Measurements from ENCODE around the gene ST7L.

DNA sequence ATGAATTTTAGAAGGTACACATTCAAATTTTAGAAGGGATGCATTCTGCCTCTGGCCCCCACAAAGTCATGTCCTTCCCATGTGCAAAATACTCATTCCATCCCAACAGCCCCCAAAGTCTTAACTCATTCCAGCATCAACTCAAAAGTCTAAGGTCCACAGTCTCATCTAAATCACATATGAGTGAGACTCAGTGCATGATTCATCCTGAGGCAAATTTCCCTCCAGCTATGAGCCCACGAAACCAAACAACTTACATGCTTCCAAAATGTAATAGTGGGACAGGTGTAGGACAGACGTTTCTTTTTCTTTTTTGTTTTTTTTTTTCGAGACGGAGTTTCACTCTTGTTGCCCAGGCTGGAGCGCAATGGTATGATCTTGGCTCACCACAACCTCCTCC, 122.7 kb downstream of the ST7L start:
- TF ChIP-seq POLR2A (IDR thresholded peaks at IDR 0.05), result no peak
- TF ChIP-seq POLR2AphosphoS5 (IDR thresholded peaks at IDR 0.05), result no peak
- TF ChIP-seq CTCF (IDR thresholded peaks at IDR 0.05), result no peak
- no peak for TF ChIP-seq EP300 (IDR thresholded peaks at IDR 0.05)
